NK-92 (cell line): ENCODE results near the gene KLHL33.

ENCODE experiments used
- DNase-seq: peaks from one replicate; lab custom pipeline; 2025; ENCODE audit not compliant: unreplicated experiment; lab: John Stamatoyannopoulos, UW

Gene KLHL33

DNA sequence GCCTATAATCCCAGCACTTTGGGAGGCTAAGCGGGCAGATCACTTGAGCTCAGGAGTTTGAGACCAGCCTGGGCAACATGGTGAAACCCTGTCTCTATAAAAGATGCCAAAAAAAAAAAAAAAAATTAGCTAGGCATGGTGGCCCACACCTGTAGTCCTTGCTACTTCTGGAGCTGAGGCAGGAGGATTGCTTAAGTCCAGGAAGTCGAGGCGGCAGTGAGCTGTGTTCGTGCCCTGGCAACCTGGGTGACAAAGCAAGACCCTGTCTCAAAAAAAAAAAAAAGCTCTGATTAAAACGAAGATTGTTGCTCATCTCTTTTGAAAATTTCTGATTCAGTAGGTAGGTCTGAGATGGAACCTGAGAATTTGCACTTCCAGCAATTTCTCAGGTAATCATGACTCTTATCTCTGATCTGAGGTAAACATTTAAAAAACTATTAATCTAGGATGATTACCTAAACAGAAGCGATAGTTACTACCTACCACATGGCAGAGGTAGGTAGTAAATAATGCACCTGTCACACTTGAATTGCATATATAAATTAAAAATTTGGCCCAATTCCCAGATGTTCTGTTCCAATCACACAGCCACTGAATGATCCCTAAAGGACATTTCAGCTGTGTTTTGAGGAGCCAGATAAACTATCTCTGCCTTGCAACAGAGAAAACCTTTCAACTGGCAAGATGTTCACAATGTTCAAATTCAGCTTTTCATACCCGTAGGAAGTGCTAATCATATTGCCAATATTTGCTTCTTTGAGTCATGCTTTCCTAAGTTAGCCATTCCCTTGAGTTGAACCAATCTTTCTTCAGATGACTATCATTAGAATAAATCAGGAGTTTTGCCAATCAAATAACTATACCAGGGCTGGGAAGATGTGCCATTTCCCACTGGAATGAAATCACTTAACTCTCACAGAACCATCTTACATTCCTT is 18.4 kb downstream of the KLHL33 start:
- no peak for DNase-seq

DNA sequence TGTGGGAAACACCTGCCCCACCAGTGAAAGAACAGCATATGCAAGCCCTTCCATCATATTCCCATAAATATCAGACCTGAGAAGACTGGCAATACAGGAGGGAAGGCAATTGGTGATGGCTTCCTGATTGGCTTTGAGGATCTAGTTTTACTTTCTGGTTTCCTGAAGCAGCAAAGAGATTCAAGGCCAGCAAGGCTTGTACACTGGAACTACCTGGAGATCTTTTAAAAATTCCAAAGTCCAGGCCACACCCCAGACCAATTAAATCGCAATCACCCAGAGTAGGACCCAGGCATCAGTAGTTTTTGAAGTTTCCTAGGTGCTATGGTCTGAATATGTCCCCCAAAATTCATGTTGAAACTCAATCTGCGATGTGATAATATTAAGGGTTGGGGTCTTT is 19.7 kb downstream of the KLHL33 start:
- DNase-seq, result no peak

DNA sequence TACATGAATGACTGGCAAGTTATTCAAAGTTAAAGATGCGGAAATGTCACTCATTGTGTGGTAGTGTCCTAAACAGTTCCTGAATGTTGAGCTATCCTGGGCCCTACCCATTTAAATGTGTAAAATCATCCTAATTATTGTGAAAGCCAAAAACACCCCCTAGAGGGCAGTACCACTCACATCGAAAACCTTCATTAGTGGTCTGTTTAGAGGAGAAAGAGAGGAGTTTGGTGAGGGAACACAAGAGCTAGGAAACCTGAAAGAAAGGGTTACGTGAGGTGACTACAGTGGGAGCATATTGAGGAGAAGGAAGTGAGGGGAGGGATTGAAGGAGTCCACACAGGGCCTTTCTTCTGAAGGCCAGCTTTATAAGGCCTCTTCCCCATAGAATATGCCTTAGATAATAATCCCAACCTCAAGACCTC is 20.2 kb downstream of the KLHL33 start:
- no peak for DNase-seq

DNA sequence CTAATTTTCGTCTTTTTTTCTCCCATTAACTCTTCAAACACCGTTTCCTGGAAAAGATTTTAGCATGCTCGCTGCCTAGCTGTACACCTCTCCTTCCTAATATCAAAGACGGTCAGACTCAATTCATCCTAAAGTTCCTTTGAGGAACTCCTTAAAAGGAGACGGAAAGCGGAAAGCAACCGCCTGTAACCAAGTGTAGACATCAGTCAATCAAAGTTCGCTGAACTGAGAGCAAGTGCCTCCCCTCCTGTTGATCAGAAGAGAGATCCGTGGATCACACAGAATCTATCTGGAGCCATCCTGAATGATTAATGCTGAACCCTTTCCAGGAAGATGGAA is 22.3 kb downstream of the KLHL33 start:
- no peak for DNase-seq

DNA sequence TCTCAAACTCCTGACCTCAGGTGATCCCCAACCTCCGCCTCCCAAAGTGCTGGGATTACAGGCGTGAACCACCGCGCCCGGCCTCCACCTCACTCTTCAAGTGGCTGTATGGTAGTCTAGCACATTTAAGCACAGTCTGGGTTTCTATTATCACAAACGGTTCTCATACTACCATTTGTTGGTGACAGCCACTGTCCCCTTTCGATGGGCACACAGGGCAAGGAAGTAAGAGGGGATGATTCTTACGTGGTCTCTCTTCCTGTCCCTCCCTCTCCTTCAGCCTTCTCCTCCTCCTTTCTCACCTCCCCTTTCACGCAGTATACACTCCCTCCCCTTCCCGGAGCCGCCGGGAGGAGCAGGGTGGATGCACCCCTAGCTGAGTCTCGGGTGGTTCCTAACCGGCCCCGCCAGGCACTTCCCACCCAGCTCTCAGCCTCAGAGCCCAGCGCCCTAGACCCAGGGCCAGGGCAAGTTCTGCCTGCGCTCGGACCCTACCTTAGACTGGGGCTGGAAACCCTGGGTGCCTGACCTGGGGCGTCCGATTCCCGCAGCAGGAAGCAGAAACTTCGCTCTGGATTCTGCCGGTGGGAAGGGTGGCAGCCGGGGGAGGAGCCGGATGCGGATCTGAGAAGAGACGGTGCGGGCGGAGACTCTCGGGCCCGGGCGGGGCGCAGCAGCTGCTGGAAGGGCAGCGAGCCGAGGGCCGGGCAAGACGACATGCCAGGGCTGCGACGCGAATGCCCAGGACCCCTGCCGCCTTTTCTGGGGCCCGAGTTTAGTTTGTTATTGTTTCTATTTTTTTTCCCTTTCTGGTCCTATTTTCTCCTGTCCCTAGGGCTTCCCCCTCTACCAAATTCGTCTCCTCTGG is 22.9 kb downstream of the KLHL33 start, which contains the start of gene TEP1:
Gene TEP1 (minus strand): TSS at position 626 of the 868 bp plus-strand sequence. CDS start 5,062 bp downstream, outside the sequence.
- DNase-seq, result no peak

DNA sequence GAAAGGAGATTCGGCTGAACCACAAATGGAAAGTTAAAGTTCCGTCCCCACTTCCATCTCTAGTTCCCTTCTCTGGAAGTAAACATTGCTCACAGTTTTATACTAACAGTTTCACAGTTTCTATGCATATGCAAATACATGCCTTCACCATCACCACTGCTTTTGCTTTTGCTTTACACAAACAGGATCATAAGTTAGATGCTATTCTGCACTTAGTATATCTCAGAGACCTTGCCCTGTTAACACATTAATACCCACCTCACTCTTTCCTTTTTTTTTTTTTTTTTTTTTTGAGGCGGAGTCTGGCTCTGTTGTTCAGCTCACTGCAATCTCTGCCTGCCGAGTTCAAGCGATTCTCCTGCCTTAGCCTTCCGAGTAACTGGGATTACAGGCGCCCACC is 23.6 kb downstream of the KLHL33 start:
- no peak for DNase-seq

DNA sequence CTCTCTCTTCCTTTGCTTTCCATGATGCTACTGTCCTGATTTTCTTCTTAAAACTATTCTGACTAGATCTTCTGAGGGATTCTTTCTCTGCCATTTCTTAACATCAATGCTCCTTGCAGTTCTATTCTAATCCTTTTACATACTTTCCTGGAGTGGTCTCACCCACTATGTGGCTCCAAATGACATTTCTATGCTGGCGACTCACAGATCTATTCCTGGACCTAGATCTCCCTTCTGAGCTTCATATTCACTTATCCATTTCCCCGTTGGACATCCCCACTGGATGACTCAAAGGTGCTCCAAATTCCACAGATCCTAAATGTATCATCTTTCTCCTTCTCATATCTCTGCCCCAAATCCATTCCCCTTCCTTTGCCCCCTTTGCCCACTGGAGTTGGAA is 26.7 kb downstream of the KLHL33 start:
- DNase-seq, result no peak

DNA sequence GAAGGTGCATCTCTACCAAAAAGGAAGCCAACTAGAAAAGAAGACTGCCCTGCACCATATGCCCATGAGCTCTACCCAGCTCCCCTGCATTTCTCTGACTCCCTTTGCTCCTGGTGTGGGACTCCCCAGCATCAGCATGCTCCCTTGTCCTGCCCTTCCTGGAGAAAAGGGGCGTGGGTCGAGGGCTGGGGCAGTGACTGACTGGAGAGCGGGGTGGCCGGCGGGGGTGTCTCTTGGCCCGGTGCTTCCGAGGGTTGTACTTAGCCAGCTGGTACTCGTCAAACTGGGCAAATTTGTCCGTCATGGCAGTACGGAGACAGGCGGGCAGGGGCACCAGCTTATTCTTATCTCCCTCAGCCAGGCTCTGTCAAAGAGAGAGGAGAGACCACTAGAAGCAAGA is 32.4 kb downstream of the KLHL33 start:
- no peak for DNase-seq

DNA sequence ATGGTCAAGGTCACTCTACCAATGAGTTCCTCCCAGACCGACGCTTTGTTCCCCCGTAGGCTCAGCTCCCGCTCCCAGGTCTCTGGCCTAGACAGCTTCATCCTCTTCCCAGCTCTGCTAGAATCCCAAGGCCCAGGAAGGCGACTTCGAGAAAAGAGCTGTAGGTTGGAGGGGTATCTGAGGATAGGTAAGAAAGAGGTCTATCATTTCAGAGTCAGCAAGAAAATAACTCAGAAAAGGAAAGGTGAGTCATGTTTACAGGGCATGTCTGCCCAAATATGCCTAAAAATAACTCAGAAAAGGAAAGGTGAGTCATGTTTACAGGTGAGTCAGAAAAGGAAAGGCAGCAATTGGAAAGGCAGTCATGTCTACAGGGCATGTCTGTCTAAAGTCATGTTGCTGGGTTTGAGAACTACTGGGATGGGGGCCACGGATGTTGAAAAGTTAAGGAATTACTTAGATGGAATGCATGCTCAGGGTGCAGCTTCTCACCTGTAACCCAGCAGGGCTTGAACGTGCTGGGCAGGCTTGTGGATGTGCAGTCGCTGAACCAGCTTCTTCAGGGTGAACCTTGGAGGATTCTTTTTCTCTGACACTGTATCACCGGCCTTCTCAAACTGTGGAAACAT is 34.9 kb downstream of the KLHL33 start:
- DNase-seq, result no peak

DNA sequence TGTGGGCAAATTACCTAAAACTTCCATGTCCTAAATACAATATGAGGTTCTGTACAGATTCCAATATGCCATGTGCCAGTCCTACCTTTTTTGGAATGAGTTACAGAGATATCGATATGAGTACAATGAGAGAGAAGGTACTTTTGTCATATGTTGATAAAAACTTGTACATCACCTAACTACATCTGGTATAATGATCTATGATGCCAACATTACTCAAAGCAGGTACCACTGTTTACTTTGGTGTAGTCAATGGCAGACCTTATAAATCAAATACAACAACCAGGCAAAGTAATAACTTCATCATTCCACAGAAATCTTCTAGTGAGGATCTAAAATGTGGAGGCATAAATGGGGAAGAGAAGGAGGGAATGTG is 35.4 kb downstream of the KLHL33 start:
- no peak for DNase-seq

DNA sequence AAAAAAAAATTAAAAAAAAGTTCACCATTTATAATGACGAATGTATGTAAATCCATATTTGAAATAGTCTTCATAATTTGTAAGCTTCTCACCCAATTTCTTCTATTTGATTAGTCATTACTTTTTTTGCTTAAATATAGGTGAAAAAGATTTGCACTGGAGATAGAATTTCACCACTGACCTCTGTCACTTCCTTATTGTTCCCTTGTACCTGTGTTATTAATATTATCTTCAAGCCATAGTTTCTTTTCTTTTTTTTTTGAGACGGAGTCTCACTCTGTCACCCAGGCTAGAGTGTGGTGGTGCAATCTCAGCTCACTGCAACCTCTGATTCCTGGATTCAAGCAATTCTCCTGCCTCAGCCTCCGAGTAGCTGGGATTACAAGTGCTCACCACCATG is 38.5 kb downstream of the KLHL33 start:
- no peak for DNase-seq

DNA sequence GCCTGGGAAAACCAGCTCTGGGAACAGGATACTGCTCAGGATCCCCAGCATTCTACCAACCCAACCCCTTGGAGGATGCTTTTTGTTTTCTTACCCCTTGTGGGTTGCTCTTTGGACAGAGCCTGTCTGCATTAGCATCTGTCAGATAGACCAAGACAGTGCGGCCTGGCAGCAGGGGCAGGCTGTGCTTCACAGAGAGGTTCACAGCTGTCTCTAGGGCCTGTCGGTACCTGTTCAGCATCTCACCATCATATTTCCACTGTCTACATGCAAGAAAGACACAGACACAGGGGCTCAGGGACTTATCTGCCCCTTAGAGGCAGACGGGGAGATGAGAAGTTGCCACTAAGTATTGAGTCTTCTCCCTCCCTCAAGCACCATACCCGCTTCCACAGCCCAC is 44.5 kb downstream of the KLHL33 start:
- no peak for DNase-seq

DNA sequence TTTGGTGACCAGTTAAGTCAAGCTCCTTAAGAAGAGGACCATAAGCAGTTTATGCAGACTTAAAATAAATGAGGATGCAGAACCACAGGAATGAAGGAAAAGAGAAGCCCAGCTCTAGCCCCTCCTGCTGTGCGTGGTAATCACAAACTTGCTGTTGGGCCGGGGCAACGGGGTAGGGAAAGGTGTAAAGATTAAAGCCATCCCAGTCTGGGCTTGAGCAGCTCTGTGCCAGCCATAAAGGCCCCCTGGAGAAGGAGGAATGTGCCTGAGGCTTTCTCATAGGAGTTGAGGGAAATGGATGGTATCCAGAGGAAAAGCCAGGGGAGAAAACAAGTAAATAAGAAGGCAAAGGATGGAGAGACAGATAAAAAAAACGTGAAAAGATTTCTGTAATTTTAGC is 47.8 kb downstream of the KLHL33 start:
- no peak for DNase-seq

DNA sequence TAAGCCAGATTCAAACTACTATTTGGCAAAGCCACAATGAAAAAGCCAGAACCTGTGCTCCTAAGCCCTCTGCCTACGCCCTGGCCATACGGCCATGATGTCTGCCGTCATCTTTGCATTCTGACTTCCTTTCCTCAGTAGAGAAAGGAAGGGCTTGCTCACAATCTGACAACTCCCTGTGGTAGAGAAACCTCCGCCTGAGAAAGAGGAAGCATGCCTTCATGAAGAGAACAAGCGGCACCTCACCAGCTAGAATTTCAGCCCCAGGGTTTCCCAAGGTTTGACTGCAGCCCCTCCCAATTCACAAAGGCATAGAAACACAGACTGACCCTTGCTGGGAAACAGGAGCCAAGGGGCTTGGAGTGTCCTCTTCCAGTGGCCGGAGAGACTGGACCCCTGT is 48.4 kb downstream of the KLHL33 start:
- no peak for DNase-seq

DNA sequence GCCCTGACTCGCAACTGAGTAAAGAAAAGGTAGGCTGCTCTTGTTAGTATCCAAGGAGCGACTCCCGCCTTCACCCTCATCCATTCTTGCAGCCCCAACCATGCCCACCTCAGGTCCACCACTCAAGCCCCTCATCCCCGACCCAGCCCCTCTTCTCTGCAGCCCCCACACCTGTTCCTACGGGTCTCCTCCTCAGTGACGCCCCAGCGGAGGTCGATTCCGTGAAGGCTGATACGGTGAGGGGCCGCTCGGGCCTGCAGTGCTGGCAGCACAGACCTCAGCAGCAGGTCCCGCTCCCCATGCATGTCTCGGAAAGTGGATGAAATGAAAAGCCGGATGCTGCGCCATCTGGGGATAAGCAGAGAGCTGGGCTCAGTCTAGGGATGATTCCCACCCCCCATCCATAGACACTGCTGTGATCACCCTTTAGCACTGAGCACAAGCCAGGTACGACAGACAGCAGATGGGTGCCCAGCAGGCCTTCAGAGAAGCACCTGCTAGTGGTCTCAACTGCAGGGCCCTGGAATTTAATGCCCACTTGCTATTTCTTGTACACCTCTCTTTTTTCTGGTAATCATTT is 49.6 kb downstream of the KLHL33 start:
- no peak for DNase-seq

DNA sequence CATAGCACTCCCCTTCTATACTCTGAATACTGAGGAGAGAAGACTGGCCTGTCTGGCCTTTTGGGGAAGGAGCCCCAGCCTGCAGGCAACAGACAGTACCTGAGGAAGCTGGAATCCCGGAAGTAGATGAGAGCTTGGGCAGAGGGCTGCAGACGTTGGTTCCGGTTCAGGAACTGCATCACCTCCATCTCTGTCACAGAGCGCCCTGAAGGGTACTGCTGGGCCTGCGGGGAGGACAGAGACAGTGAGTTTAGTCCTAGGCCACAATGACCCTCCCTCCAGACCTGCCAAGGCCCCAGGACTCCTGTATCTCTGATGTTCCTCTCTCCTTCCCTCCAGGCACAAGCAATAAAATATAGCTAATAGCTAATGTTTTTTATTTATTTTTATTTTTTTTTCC is 51.1 kb downstream of the KLHL33 start:
- no peak for DNase-seq

DNA sequence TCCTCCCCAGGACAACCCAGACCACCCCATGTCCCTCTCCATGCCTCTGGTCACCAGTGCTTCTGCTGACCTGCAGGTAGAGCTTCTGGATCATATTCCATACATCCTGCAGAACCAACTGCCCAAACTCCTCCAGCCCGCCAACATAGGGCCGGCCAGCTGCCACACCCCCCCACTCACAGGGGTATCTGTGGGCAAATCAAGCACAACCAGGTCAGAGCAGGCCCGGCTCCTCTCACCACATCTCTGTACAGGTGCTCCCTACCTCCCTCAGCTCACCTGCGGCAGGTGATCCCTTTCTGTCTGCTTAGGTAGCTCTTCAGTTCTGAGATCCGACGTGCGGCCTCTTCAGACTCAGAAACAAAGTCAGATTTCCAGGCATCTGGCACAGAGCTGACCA is 51.6 kb downstream of the KLHL33 start:
- DNase-seq, result no peak

DNA sequence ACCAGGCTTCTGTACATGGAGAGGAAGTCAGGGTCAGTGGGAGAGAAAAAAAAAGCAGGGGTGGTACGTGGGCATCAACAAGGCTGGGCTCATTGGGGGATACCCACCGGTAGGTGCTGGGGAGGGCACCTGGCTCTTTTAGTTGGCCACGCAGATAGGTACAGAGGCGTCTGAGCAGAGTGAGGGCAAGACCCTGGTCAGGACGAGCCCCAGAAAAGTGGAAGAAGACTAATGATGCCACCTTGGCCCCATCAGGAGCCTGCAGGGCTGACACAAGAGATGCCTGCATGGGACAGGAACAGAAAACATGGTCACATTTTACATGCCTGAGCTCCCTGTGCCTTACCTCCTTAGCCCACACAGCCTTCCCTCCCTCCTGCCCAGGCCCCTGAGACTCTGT is 52.3 kb downstream of the KLHL33 start:
- no peak for DNase-seq

DNA sequence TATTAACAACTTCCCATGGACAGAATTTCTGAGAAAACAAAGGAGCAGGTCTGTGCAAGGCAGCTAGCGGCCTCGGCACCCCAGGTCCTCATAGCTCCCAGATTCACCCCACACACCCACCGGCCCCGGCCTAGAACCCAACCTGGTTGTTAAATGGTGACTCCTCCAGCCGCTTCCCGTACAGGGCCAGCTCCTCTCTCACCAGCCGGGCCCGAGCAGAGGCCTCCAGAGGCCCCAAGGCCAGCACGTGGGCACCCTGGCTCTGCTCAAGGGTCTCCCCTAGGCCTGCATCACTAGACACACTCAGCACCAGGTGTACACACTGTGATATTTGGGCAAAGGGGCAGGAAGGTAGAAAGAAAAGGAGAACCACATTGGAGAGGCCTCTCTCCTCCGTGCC is 52.9 kb downstream of the KLHL33 start:
- no peak for DNase-seq

DNA sequence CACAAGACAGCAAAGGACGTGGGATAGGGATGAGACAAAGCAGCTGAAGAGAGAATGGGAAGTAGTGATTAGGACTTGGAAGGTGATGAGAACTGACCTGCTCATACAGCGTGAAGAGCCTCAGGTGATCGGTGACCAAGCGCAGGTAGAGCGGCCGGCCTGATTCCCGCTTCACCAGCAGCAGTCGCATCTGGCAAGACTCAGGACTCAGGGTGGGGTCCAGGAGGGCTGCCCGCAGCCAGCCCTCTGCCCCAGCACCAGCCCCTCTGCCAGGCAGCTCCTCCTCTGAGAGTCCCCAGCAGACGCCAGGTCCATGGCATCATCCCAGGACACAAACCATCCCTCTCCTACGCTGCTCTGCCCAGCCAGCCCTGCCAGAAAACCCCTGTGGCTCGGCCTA is 53.4 kb downstream of the KLHL33 start:
- DNase-seq, result no peak

DNA sequence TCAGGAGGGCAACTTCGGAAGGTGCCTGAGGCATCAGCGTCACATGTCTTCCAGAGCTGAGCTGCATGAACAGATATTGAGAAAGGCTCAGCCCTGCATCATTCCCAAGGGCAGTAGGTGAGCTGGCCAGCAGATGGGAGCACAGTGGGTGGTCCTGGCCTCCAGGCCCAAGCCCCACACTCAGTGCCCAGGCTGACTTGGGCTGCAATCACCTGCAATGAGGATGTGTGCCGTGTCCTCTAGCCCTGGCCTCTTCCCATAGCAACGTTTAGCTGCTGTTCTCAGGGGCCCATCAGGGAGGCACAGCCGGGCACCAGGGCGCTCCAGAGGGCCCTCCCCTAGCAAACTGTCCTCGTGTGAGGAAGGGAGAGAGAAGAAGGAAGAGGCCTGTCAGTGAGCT is 54.6 kb downstream of the KLHL33 start:
- no peak for DNase-seq
